H9 (cell line): Measurements from ENCODE around the gene PGM1. TPM values are rescaled to one million over a fixed set of nuclear protein-coding genes. Genes with fewer than 3 reads are reported as not detected.

Source experiments
- DNase-seq: peaks from one replicate; pipeline ENCODE4 v3.0.0-alpha.2; 2017
- H2AFZ ChIP-seq: one replicate; pipeline ENCODE4 v1.6.1; 2013; ENCODE audit warnings: mild to moderate bottlenecking, low read length, control low read depth, moderate library complexity
- H2AK5ac ChIP-seq: 2 replicates; pipeline ENCODE4 v1.6.1; 2013; ENCODE audit warnings: low read length, control low read depth, mixed read lengths; ENCODE audit not compliant: insufficient read length
- H2BK120ac ChIP-seq: one replicate; pipeline ENCODE4 v1.6.1; 2013; ENCODE audit warnings: low read depth, mild to moderate bottlenecking, low read length, control low read depth, inconsistent platforms; ENCODE audit not compliant: poor library complexity, severe bottlenecking
- H2BK12ac ChIP-seq: 2 replicates; pipeline ENCODE4 v1.6.1; 2013; ENCODE audit warnings: low read length, control low read depth, mixed read lengths, low read depth; ENCODE audit not compliant: insufficient read length
- H2BK15ac ChIP-seq: 2 replicates; pipeline ENCODE4 v1.6.1; 2013; ENCODE audit warnings: low read depth, low read length, control low read depth
- H2BK20ac ChIP-seq: one replicate; pipeline ENCODE4 v1.6.1; 2013; ENCODE audit warnings: low read depth, mild to moderate bottlenecking, low read length, control low read depth, inconsistent platforms; ENCODE audit not compliant: poor library complexity, severe bottlenecking
- H2BK5ac ChIP-seq: 2 replicates; pipeline ENCODE4 v1.6.1; 2013; ENCODE audit warnings: low read length, control low read depth, mixed read lengths; ENCODE audit not compliant: insufficient read length
- H3K14ac ChIP-seq: 2 replicates; pipeline ENCODE4 v1.6.1; 2013; ENCODE audit warnings: low read length, control low read depth; ENCODE audit not compliant: insufficient read depth
- H3K18ac ChIP-seq: 2 replicates; pipeline ENCODE4 v1.6.1; 2013; ENCODE audit warnings: low read depth, mild to moderate bottlenecking, mixed read lengths, low read length, control low read depth; ENCODE audit not compliant: insufficient read length
- H3K23ac ChIP-seq: 2 replicates; pipeline ENCODE4 v1.6.1; 2013; ENCODE audit warnings: low read length, control low read depth, mixed read lengths, low read depth; ENCODE audit not compliant: insufficient read length
- H3K23me2 ChIP-seq: 2 replicates; pipeline ENCODE4 v1.6.1; 2013; ENCODE audit warnings: low read depth, mild to moderate bottlenecking, mixed read lengths, low read length, control low read depth; ENCODE audit not compliant: insufficient read length, poor library complexity, severe bottlenecking
- H3K27ac ChIP-seq: 2 replicates; pipeline ENCODE4 v1.5.1; 2013; ENCODE audit warnings: low read length, control low read depth, mixed read lengths, low read depth; ENCODE audit not compliant: insufficient read length
- H3K27me3 ChIP-seq: 2 replicates; pipeline ENCODE4 v1.6.1; 2013; ENCODE audit warnings: low read length, control low read depth, inconsistent platforms; ENCODE audit not compliant: insufficient read depth
- H3K4ac ChIP-seq: 2 replicates; pipeline ENCODE4 v1.6.1; 2013; ENCODE audit warnings: low read depth, mild to moderate bottlenecking, control low read depth, inconsistent platforms, low read length, moderate library complexity
- H3K4me1 ChIP-seq: 2 replicates; pipeline ENCODE4 v1.6.1; 2013; ENCODE audit warnings: low read length, control low read depth, inconsistent platforms; ENCODE audit not compliant: insufficient read depth
- H3K4me2 ChIP-seq: 2 replicates; pipeline ENCODE4 v1.6.1; 2013; ENCODE audit warnings: low read length, control low read depth, mixed read lengths; ENCODE audit not compliant: insufficient read length, insufficient read depth
- H3K56ac ChIP-seq: 2 replicates; pipeline ENCODE4 v1.6.1; 2013; ENCODE audit warnings: low read depth, mild to moderate bottlenecking, mixed read lengths, low read length, control low read depth; ENCODE audit not compliant: insufficient read length
- H3K79me1 ChIP-seq: 2 replicates; pipeline ENCODE4 v1.6.1; 2013; ENCODE audit warnings: low read depth, mild to moderate bottlenecking, moderate library complexity, low read length, control low read depth, inconsistent platforms; ENCODE audit not compliant: insufficient read depth, poor library complexity, severe bottlenecking
- H3K79me2 ChIP-seq: 2 replicates; pipeline ENCODE4 v1.6.1; 2013; ENCODE audit warnings: low read length, control low read depth, inconsistent platforms; ENCODE audit not compliant: insufficient read depth
- H3K9ac ChIP-seq: 2 replicates; pipeline ENCODE4 v1.6.1; 2013; ENCODE audit warnings: low read length, control low read depth, mixed read lengths; ENCODE audit not compliant: insufficient read length; ENCODE audit errors: extremely low read depth
- H3K9me3 ChIP-seq: one replicate; pipeline ENCODE4 v1.6.1; 2013; ENCODE audit warnings: low read depth, low read length, inconsistent platforms; ENCODE audit not compliant: control insufficient read depth
- H3T11ph ChIP-seq: one replicate; pipeline ENCODE4 v1.6.1; 2013; ENCODE audit warnings: mild to moderate bottlenecking, low read length, control low read depth, inconsistent platforms
- H4K20me1 ChIP-seq: one replicate; pipeline ENCODE4 v1.6.1; 2013; ENCODE audit not compliant: control insufficient read depth, insufficient read length, insufficient read depth
- H4K5ac ChIP-seq: 2 replicates; pipeline ENCODE4 v1.6.1; 2013; ENCODE audit warnings: low read depth, mild to moderate bottlenecking, mixed read lengths, low read length, control low read depth; ENCODE audit not compliant: insufficient read length
- H4K8ac ChIP-seq: replicated peaks from 2 replicates; pipeline ENCODE4 v1.6.1; 2013; ENCODE audit warnings: low read length, control low read depth, mixed read lengths, low read depth; ENCODE audit not compliant: insufficient read length
- H4K91ac ChIP-seq: 2 replicates; pipeline ENCODE4 v1.6.1; 2013; ENCODE audit warnings: low read depth, mild to moderate bottlenecking, moderate library complexity, mixed read lengths, low read length, control low read depth; ENCODE audit not compliant: insufficient read length
- H3K27ac Mint-ChIP-seq, 3 experiments: 2 replicates in 2 of 3; 3 replicates in 1 of 3; pipeline ENCODE4 v1.8.0; 2020 to 2021; ENCODE audit warnings: mixed read lengths in 3 of 3, mild to moderate bottlenecking in 1 of 3, moderate library complexity in 1 of 3
- H3K27me3 Mint-ChIP-seq: 2 replicates; pipeline ENCODE4 v1.8.0; 2021; ENCODE audit warnings: low read depth, mild to moderate bottlenecking, moderate library complexity, mixed read lengths
- H3K36me3 Mint-ChIP-seq, 3 experiments: 2 replicates in 2 of 3; 3 replicates in 1 of 3; pipeline ENCODE4 v1.8.0; 2020 to 2021; ENCODE audit warnings: low read depth in 3 of 3, mixed read lengths in 3 of 3; ENCODE audit not compliant: insufficient read depth in 1 of 3
- H3K4me1 Mint-ChIP-seq, 2 experiments: 2 replicates each; pipeline ENCODE4 v1.8.0; 2020; ENCODE audit warnings: mixed read lengths in 2 of 2
- H3K4me3 Mint-ChIP-seq, 2 experiments: 2 replicates in 1 of 2; 3 replicates in 1 of 2; pipeline ENCODE4 v1.8.0; 2020 to 2021; ENCODE audit warnings: mild to moderate bottlenecking in 2 of 2, mixed read lengths in 2 of 2, moderate library complexity in 1 of 2
- H3K9me3 Mint-ChIP-seq, 2 experiments: 2 replicates in 1 of 2; 3 replicates in 1 of 2; pipeline ENCODE4 v1.8.0; 2020; ENCODE audit warnings: mild to moderate bottlenecking in 2 of 2, mixed read lengths in 2 of 2, moderate library complexity in 1 of 2
- CTCF ChIP-seq: fragments of 200-600 bp; sonication (generic); conservative IDR thresholded peaks from 3 replicates; pipeline ENCODE4 v1.8.0; 2021; ENCODE audit warnings: antibody characterized with exemption, mild to moderate bottlenecking
- WGBS: extraction: QIAGEN DNeasy Blood & Tissue Kit; methylation state at CpG from one replicate; pipeline ENCODE4 v1.1.7; 2013; ENCODE audit warnings: missing lambda C conversion rate, low lambda C conversion rate, mixed read lengths; ENCODE audit not compliant: insufficient read length; ENCODE audit errors: extremely low coverage; 5-methylcytosine and 5-hydroxymethylcytosine counted together
- total RNA-seq: library from RNA; stranded (reverse); gene quantifications from 2 replicates; pipeline ENCODE4 v1.2.1, GENCODE V29; 2021

The PGM1 gene
- total RNA-seq, 1 experiment from 2014 or later = 56.4 TPM

DNA sequence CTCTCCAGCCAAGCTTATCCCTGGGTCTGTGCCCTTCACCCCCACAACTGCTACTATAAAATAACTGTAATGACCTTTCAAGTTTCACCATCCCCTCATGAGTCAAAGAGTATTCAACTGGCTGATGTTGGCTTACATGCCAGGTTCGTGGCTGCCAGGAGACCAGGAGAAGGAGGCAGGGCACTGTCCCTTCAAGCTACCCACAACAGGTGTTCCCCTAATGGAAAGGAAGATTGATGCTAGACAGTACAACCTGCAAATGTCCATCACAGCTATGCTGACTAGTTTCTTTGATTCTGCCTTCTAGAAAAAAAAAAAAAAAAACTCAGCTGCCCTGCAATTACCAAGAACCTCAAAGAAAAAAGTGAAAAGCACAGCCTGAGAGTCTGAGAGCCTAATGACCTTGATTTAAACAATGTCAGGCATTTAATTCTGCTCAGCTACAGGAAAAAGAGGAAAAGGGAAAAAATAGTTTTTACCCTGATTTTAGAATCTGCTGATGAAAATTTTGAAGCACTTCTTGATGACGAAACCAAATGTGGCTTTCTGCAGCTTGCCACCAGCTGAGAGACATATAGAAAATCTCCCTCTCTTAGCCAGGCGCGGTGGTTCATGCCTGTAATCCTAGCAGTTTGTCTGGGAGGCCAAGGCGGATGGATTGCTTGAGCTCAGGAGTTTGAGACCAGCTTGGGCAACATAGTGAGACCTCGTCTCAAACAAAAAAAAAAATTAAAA lies 97.9 kb downstream of the PGM1 start:
- Histone ChIP-seq H3K27ac (no peak overlapping the region), H2BK15ac (no peak overlapping the region), H2AK5ac (no peak overlapping the region), H2BK120ac (no peak overlapping the region), H3K4me1 (no peaks in the 10 kb centered on the region), H2AFZ (no peak overlapping the region), H4K20me1 (no peaks in the 10 kb centered on the region), H3K4ac (no peak overlapping the region), H3K23ac (no peak overlapping the region), H2BK12ac (no peak overlapping the region), H2BK20ac (no peak overlapping the region), H3K14ac (no peak overlapping the region), H3K79me1 (no peaks in the 10 kb centered on the region), H3K27me3 (no peaks in the 10 kb centered on the region), H3K56ac (no peak overlapping the region), H3T11ph (no peak overlapping the region), H4K91ac (no peak overlapping the region), H3K9ac (no peak overlapping the region), H2BK5ac (no peak overlapping the region), H3K4me2 (no peak overlapping the region), H3K18ac (no peak overlapping the region), H3K79me2 (no peaks in the 10 kb centered on the region), H4K8ac (no peak overlapping the region), H3K23me2 (no peaks in the 10 kb centered on the region), H3K9me3 (no peaks in the 10 kb centered on the region), H4K5ac (no peak overlapping the region)
- WGBS = no CpG with 5 or more reads among the region's 6 CpGs
- Mint-ChIP-seq H3K27me3 (peaks cover 2% of the 10 kb centered on the region), H3K9me3 (peaks cover 0 to 3% of the 10 kb centered on the region in 2 experiments; a peak in 2 of 5 replicates), H3K4me1 (peaks cover 3 to 10% of the 10 kb centered on the region in 2 experiments), H3K27ac (peak overlapping the region in 2 of 3 experiments; percentile 9 to 60; a peak in 3 of 7 replicates), H3K4me3 (no peak overlapping the region), H3K36me3 (no peaks in the 10 kb centered on the region)
- DNase-seq = no peak
- no peak for TF ChIP-seq CTCF
